Measurements from ENCODE around the gene TAS2R16.

The TAS2R16 gene

DNA sequence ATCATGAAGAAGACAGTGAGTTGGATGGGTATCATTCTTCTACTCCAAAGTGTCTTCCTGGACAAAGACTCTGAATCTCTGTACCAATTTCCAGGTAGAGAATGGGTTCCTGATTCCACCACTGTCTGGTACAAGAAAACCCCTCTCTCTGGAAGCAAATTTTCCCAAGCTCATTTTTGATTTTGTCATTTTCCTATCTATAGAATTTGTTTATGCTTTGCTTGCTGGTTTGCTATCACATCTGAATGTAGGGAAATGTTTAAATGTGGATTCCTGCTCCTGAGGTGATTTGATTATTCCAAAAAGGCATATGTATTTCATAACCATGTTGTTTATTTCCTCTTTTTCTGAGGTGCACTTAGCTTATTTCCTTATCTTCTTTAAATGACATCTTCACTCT, at the start of gene TAS2R16:
TSS of gene TAS2R16 (minus strand) at position 101 of the 400 bp plus-strand sequence. CDS start at position 35, 66 bp downstream.
- DNase-seq = no peak

DNA sequence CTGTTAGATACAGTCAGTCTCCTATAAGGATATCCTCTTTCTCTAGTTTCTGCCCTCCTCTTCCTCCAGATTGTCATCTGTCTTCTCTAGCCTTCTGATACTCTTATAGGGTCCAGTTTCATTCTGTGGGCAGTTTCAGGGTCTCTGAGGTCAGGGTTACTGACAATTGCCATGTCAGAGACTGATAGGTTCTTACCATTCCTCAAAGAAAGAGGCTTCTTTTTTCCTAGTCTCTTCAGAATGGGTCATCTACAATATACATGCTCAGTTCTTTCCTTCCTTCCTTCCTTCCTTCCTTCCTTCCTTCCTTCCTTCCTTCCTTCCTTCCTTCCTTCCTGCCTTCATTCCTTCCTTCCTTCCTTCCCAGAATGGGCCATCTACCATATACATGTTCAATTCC, 48.1 kb upstream of the TAS2R16 start:
- DNase-seq = no peak

- no peak for DNase-seq
Observed at GRCh38 chr7:123041101-123041500, 45.6 kb upstream of the TAS2R16 start.

DNA sequence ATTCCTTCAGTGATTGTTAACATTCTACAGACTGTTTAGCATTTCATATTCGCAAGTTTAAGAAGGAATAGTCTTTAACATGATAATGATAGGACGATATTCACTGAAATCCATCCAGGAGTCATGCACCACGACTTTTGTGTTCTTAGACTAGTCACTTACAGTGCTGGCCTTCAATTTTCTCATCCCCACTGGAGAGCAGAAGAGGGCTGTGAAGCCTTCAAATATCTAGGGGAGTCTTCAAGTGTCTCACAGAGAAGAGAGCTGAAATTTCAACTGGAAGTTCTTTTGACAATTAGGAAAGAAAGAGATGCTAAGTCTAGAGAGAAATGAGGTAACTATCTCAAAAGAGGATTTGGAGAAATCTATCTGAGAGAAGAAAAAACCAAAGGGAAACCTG, 43.8 kb upstream of the TAS2R16 start:
- DNase-seq = no peak

GRCh38 chr7:123034106-123034505, 38.6 kb upstream of the TAS2R16 start:
- DNase-seq = no peak

DNA sequence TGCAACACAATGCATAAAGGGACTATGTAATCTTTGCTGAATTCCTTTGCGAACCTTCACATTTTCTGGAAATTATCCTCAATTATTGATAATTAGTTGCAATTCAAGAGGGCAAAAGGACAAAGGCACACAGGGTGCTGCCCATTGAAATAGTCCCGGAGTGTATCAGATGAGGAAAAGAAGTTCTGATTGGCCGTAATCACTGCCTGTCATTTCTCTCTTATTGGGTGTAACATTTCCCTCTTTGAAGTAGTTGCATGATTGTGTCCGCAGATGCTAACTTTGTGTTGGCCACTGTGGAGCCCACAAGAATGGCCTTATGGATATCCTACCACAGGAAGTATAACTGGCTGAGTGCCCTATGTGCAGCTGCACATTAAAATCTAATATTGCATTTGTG, 35.1 kb upstream of the TAS2R16 start:
- no peak for DNase-seq

GRCh38 chr7:123028339-123028738, 32.8 kb upstream of the TAS2R16 start:
- DNase-seq = no peak

DNA sequence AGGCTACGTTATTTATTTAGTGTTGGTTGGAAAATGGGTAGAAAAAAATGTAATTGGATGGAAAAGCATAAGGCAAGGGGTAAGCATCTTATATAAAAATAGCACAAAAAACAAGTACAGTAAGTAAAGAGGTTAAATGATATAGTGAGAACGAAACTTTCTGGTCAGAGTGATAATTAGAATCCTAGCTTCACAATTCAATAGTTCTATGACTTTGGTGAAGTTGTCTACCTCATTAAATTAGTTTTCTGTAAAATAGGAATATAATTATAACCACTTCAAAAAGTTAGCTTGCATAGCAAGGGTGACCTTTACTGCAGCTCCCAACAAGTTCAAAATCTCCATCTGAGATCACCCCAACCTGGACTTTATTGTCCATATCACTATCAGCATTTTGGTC, 30.8 kb upstream of the TAS2R16 start:
- no peak for DNase-seq

DNA sequence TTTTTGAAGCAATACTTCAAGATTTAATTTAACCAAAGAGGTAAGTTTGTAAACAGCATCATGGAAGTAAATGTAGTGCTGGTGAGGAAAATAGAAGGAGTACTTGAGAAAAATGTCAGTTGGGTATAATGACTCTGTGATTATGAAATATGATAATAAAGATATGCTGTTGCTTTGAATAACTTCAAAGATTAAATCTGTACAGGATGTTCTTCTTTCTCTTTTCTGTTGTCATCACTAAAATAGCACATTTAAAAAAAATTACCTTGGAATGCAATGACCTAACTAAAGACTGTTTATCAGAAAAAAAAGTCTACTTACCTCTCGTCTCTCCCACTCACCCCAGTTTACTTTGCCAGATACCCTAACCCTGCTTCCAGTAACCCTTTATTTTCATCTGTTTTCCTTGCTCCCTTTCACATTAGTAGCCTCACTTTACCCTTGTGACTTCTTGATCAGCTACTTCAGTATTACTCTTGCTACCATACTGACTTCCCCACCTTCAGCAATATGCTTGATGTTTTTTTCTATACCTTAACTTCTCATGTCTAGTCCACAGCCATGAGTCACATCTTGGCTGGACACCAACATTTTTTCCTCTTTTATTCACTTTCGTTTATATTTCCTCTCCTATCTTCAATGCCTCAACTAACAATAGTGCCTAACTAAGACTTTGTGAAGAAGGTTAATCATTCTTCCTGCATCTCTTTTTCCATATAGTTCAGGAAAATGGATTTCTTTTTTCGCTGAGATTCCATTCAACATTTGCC, 29.7 kb upstream of the TAS2R16 start:
- no peak for DNase-seq

DNA sequence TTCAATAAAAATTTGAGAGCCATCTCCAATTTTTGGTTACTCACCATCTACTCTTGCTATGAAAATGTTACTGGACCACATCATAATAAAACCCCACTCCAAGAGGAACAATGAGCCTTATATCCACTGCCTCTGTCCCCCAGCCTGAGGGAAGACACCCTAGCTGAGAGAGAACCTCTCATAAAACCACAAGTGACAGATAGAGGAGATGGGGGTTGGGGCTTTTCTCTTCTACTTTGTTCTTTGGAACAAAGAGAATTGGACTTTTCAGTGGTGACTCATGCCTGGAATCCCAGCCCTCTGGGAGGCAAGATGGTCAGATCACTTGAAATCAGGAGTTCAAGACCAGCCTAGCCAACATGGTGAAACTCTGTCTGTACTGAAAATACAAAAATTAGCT, 27.6 kb upstream of the TAS2R16 start:
- DNase-seq = no peak

GRCh38 chr7:123022576-123022975, 27.1 kb upstream of the TAS2R16 start:
- no peak for DNase-seq

DNA sequence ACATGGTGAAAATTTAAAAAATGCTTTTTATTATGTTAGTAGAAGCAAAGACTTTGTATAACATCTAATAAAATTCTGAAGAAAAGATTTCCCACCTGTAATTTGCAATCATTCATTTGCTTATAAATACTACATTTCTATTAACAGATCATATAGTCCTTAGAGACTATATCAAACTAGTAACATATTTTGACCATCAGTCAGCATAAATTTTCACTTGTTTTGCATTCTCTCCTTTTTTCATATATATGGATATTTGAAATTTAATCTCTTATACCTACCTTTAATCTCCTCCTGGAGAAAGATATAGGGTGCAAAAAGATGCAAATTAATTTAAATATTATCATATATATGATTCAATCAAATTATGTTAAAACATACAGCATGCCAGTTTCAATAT, 16.9 kb upstream of the TAS2R16 start:
- no peak for DNase-seq

GRCh38 chr7:123011766-123012369, 16.4 kb upstream of the TAS2R16 start:
- DNase-seq = no peak

- no peak for DNase-seq
Observed at GRCh38 chr7:123004931-123005330, 9.4 kb upstream of the TAS2R16 start.

GRCh38 chr7:123003539-123004126, 8.1 kb upstream of the TAS2R16 start:
- no peak for DNase-seq

GRCh38 chr7:122989577-122989976, 5.9 kb downstream of the TAS2R16 start:
- no peak for DNase-seq

DNA sequence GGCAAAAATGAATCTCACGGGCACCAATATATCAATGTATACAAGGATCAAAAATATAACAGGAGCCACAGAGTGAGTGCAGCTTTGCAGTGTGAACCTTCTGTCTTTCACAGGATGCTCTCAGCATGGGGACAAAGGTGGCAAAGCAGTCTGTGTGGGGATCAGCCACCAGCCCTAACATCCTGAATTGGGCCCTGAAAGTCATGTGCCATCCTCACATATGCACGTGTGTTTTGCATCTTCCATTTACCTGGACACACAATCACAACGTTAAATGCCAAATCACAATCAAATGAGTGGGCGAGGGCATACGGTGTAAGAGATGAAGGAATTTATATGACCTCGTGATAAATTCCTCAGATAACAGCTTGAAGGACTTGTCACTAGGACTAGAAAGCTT, 6.5 kb downstream of the TAS2R16 start:
- no peak for DNase-seq

GRCh38 chr7:122988333-122988732, 7.2 kb downstream of the TAS2R16 start:
- DNase-seq = no peak

- DNase-seq = no peak
Observed at GRCh38 chr7:122987463-122987862, 8.0 kb downstream of the TAS2R16 start.

- DNase-seq = no peak
Observed at GRCh38 chr7:122984021-122984420, 11.5 kb downstream of the TAS2R16 start.

DNA sequence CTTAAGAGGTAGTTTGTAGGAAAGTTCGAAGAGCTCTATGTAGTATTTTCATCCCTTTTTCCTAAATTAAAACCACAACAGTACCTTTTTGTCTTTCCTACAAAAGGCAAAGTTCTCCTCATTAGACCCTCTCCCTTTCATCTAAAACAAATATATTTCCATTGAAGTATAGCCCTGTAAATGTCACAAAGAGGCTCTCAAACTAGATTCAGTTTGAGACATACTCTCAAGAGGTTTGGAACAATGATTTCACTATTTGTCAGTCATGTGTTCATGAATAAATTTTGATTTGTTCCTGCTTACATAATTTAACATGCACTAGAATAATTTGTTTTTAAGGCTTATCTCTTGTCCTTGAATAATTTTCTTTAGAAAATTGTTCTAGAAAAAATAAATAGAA, 12.2 kb downstream of the TAS2R16 start:
- no peak for DNase-seq

DNA sequence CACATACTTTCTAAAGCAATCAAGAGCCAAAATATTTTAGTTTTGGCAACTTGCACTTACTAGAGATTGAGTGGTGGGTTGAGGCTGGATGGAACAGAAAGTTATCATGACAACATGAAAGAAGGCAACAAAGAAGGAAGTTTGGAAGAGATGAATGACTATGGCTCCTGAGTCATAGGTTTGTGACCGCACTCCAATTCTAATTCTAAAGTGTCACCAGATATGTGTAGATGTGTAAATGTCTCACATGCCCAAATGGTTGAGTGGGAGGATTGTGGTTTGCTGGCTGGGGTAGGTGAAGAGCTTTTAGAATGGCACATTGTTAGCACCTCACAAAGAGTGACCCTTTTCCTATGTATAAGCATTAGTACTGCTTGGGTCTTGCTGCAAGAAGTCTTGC, 20.2 kb downstream of the TAS2R16 start:
- DNase-seq = no peak

DNA sequence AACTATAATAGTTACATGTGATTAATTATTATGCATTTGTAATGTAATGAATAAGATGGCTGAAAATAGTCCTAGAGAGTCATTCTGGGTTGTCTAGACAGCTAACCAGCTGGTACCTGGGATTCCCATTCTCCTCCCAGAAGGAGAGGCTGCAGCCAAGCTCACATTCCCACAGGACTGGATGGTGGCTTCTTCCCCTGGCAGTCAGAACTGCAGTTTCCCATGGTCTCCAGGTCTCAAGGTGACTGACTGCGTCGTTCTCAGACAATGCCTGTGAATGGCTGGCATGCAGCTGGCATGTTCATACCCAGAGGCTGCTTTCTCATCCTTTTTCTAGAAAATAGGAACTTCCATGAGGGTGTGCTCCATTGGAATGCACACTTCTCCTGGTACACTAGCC, 21.3 kb downstream of the TAS2R16 start:
- no peak for DNase-seq

DNA sequence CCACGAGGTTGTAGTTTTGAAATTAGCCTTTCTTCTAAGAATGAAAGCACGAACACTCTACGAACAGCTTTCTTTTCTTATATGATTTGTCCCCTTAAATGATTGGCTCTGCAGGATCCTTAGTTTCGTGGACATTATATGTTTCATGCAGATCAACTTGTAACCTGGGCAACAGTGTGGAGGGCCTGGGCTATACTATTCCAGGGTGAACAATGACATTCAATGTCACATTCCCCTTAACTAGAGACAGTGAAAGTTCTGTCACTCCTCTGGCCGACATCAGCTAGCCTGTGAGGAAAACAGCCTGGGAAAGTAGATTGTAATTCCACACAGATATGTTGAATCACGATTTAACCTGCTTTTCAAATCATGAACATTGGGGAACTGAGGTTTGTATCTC, 23.4 kb downstream of the TAS2R16 start:
- no peak for DNase-seq

All from NCI-H524 treated with DMSO at 0.1 percent for 48 hours (cell line).